Endodermal cell (in vitro differentiated cells): Measurements from ENCODE around the gene EP400. TPM values are rescaled to one million over a fixed set of nuclear protein-coding genes. Genes with fewer than 3 reads are reported as not detected.
A peak's percentile ranks its signal among the peaks of the same experiment; 100 is the strongest.

Source experiments
- DNase-seq: peaks from one replicate; pipeline ENCODE4 v3.0.0-alpha.2; 2017
- H3K27ac ChIP-seq: 2 replicates; pipeline ENCODE4 v1.5.1; 2013; ENCODE audit warnings: mild to moderate bottlenecking, low read depth, low read length, moderate library complexity
- H3K27me3 ChIP-seq: 2 replicates; pipeline ENCODE4 v1.6.1; 2013; ENCODE audit warnings: mild to moderate bottlenecking, low read length, moderate library complexity; ENCODE audit not compliant: insufficient read depth, control insufficient read depth, poor library complexity, severe bottlenecking
- H3K36me3 ChIP-seq: 2 replicates; pipeline ENCODE4 v1.7.0; 2013; ENCODE audit warnings: mild to moderate bottlenecking, low read length, moderate library complexity; ENCODE audit not compliant: control insufficient read depth, insufficient read depth
- H3K4me1 ChIP-seq: one replicate; pipeline ENCODE4 v1.7.0; 2013; ENCODE audit warnings: low read length; ENCODE audit not compliant: control insufficient read depth, insufficient read depth
- H3K4me3 ChIP-seq: 2 replicates; pipeline ENCODE4 v1.5.1; 2013; ENCODE audit warnings: mild to moderate bottlenecking, low read length, moderate library complexity
- H3K9ac ChIP-seq: 2 replicates; pipeline ENCODE4 v1.6.1; 2013; ENCODE audit warnings: mild to moderate bottlenecking, low read length, moderate library complexity; ENCODE audit not compliant: poor library complexity, severe bottlenecking; ENCODE audit errors: extremely low read depth
- H3K9me3 ChIP-seq: 2 replicates; pipeline ENCODE4 v1.6.1; 2013; ENCODE audit warnings: mild to moderate bottlenecking, low read length, moderate library complexity; ENCODE audit not compliant: control insufficient read depth
- H3K27ac Mint-ChIP-seq: 2 replicates; pipeline ENCODE4 v1.8.0; 2020; ENCODE audit warnings: mixed read lengths
- H3K27me3 Mint-ChIP-seq: 2 replicates; pipeline ENCODE4 v1.8.0; 2021; ENCODE audit warnings: mild to moderate bottlenecking, mixed read lengths; ENCODE audit not compliant: insufficient read depth
- H3K36me3 Mint-ChIP-seq: 2 replicates; pipeline ENCODE4 v1.8.0; 2020; ENCODE audit warnings: low read depth, mixed read lengths
- H3K4me1 Mint-ChIP-seq: 2 replicates; pipeline ENCODE4 v1.8.0; 2020; ENCODE audit warnings: mixed read lengths
- H3K4me3 Mint-ChIP-seq: 2 replicates; pipeline ENCODE4 v1.8.0; 2020; ENCODE audit warnings: mild to moderate bottlenecking, moderate library complexity, mixed read lengths
- H3K9me3 Mint-ChIP-seq: 2 replicates; pipeline ENCODE4 v1.8.0; 2020; ENCODE audit warnings: mild to moderate bottlenecking, mixed read lengths
- WGBS, 2 experiments: methylation state at CpG; one replicate each; pipeline versions ENCODE4 v1.1.5 to v1.1.7; 2013; ENCODE audit warnings: missing lambda C conversion rate in 2 of 2, mixed read lengths in 1 of 2; ENCODE audit not compliant: insufficient coverage in 1 of 2, insufficient read length in 1 of 2; 5-methylcytosine and 5-hydroxymethylcytosine counted together
- total RNA-seq, 2 donors: library from RNA; stranded (reverse); fragmentation: NEBNext Ultra II Directional in 1 of 2; extraction: Animal tissue kit (Norgen Biotek cat#: 25700) in 1 of 2; gene quantifications; 2 replicates in 1 of 2; 3 replicates in 1 of 2; pipeline ENCODE4 v1.2.1, GENCODE V29; 2021
- TF ChIP-seq, protein P1 (sequence below): fragments of 200-600 bp; sonication (generic); conservative IDR thresholded peaks from 2 replicates; pipeline ENCODE4 v1.5.0; 2021; ENCODE audit warnings: antibody characterized with exemption, mild to moderate bottlenecking

Gene EP400
- total RNA-seq, 2 donors from 2014 or later = 64.7 to 78.3 TPM

DNA sequence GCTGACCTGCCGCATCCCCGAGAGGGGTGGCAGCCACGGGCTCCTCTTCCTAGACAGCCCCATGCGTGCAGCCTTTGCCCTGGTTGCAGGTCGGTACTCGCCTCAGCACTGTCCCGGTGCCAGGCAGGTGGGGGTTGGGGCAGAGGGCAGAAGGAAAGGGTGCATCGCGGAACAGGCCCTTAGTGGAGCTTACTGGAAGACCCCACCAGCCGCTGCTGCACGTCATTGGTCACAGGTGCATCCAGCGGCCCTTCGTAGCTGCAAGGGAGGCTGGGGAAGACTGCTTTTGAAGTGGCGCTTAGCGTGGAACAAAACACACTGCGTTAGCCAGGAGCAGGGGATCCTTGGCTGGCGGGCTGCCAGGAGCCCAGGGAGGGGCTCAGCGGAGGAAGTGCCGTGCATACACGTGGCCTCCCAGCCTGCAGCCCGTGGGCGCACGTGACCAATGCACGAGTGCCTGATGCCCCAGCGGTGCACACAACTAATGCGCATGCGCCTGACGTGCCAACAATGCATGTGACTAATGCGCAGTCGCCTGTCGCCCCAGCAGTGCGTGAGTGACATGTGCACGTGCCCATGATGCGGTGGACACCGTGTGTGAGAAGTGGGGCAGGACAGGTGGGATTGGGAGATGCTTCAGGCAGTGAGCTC, 5.0 kb upstream of the EP400 start:
- Histone ChIP-seq H3K9me3 (no peaks in the 10 kb centered on the region), H3K27ac (no peak overlapping the region), H3K9ac (no peak overlapping the region), H3K27me3 (no peaks in the 10 kb centered on the region), H3K4me3 (no peak overlapping the region), H3K4me1 (no peaks in the 10 kb centered on the region), H3K36me3 (peaks cover 25% of the 10 kb centered on the region)
- peaks cover 5% of the 10 kb centered on the region for H3K4me1 Mint-ChIP-seq
- H3K9me3 Mint-ChIP-seq = no peaks in the 10 kb centered on the region
- WGBS, 2 experiments = 94 to 95% methylated on average over 15 to 35 of the region's 35 CpGs
- H3K36me3 Mint-ChIP-seq = peaks cover 47% of the 10 kb centered on the region
- no peaks in the 10 kb centered on the region for H3K27me3 Mint-ChIP-seq
- TF ChIP-seq, protein P1, sequence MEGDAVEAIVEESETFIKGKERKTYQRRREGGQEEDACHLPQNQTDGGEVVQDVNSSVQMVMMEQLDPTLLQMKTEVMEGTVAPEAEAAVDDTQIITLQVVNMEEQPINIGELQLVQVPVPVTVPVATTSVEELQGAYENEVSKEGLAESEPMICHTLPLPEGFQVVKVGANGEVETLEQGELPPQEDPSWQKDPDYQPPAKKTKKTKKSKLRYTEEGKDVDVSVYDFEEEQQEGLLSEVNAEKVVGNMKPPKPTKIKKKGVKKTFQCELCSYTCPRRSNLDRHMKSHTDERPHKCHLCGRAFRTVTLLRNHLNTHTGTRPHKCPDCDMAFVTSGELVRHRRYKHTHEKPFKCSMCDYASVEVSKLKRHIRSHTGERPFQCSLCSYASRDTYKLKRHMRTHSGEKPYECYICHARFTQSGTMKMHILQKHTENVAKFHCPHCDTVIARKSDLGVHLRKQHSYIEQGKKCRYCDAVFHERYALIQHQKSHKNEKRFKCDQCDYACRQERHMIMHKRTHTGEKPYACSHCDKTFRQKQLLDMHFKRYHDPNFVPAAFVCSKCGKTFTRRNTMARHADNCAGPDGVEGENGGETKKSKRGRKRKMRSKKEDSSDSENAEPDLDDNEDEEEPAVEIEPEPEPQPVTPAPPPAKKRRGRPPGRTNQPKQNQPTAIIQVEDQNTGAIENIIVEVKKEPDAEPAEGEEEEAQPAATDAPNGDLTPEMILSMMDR = no peak
- no peak overlapping the region for H3K4me3 Mint-ChIP-seq
- peak; percentile 52 for DNase-seq
- no peak overlapping the region for H3K27ac Mint-ChIP-seq

DNA sequence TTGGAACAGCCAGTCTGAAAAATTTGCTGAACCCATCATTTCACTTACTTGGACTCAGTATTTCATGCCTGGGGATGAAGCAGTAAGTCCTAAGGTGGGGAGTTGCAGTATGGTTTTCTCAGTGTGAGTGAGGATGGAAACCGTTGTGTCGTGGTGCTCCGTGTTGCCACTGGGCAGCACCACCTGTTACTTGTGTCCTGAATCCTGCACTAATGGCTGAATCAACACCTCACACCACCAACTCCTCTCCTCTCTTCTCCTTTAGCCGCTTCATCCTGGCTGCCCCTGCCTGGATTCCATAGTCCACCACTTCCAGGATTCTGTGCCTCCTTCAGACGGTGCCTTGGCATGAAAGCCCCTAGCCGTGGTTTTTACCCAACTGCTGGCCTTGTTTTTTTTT, 3.0 kb upstream of the EP400 start:
- H3K4me1 ChIP-seq = no peaks in the 10 kb centered on the region
- H3K9ac ChIP-seq = no peak overlapping the region
- Mint-ChIP-seq H3K36me3 (peaks cover 30% of the 10 kb centered on the region), H3K4me1 (peaks cover 5% of the 10 kb centered on the region), H3K4me3 (no peak overlapping the region), H3K9me3 (no peaks in the 10 kb centered on the region), H3K27ac (no peak overlapping the region), H3K27me3 (no peaks in the 10 kb centered on the region)
- peaks cover 13% of the 10 kb centered on the region for H3K36me3 ChIP-seq
- WGBS, 2 experiments = 94% methylated on average over 3 to 6 of the region's 6 CpGs
- peak; percentile 57 for DNase-seq
- TF ChIP-seq, protein P1 = no peak
- H3K4me3 ChIP-seq = no peak overlapping the region
- no peaks in the 10 kb centered on the region for H3K27me3 ChIP-seq
- H3K27ac ChIP-seq = no peak overlapping the region
- no peaks in the 10 kb centered on the region for H3K9me3 ChIP-seq

DNA sequence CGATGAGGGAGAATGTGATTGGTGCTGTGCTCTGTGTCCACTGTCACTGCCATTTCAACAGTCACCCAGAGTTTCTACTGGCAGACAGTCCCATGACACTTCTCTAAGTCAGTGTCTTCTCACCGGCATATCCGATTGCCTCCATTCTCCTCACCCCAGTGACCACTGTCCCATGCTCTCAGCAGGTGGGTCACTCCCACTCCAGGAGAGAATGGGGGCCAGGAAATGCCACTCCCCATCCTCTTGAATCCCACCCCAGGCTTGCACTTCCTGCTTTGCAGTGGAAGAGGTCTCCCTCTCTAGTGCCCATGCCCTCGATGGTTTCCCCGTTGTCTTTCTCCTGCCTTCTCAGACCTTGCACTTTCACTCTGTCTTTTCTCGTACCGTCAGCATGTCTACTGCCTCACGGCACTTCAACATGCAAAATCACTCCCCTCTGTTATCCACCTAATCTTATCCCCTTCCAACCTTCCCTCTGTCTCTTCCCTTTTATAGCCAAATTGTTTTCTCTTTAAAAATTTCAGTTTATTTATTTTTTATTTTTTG, 2.2 kb upstream of the EP400 start:
- Histone ChIP-seq H3K27me3 (no peaks in the 10 kb centered on the region), H3K4me1 (no peaks in the 10 kb centered on the region), H3K9me3 (no peaks in the 10 kb centered on the region), H3K27ac (no peak overlapping the region), H3K4me3 (no peak overlapping the region), H3K9ac (no peak overlapping the region), H3K36me3 (peaks cover 10% of the 10 kb centered on the region)
- H3K36me3 Mint-ChIP-seq = peaks cover 24% of the 10 kb centered on the region
- DNase-seq = peak; percentile 66
- no peaks in the 10 kb centered on the region for H3K27me3 Mint-ChIP-seq
- WGBS, 2 experiments = 64 to 75% methylated on average over 5 to 8 of the region's 8 CpGs
- H3K27ac Mint-ChIP-seq = peak overlapping the region; percentile 15
- peaks cover 5% of the 10 kb centered on the region for H3K4me1 Mint-ChIP-seq
- no peaks in the 10 kb centered on the region for H3K9me3 Mint-ChIP-seq
- no peak overlapping the region for H3K4me3 Mint-ChIP-seq
- TF ChIP-seq, protein P1 = no peak
